ENCODE measurements around the gene PITX2. TPM values are rescaled to one million over a fixed set of nuclear protein-coding genes. Genes with fewer than 3 reads are reported as not detected.

The PITX2 gene
- total RNA-seq, 4 donors from 2014 or later, result 15.0 to 34.4 (median 24.5) TPM

GRCh38 chr4:110621328-110621812, 1.5 kb downstream of the PITX2 start:
- WGBS, 2 donors (ENCODE audit: low coverage in 1 of 2), result 27 to 30% methylated on average over 3 to 40 of the region's 40 CpGs
- TF ChIP-seq POLR2AphosphoS5 (IDR thresholded peaks at IDR 0.05), result no peak
- no peak for TF ChIP-seq EP300 (IDR thresholded peaks at IDR 0.05; ENCODE audit: low read depth)
- TF ChIP-seq CTCF (IDR thresholded peaks at IDR 0.05), result no peak
- no peak for TF ChIP-seq POLR2A (IDR thresholded peaks at IDR 0.05)
- H3K36me3 ChIP-seq, result no peaks in the 10 kb centered on the region
- DNase-seq, result no peak
- peaks cover 6 to 49% (median 32%) of the 10 kb centered on the region in 4 donors for H3K4me1 ChIP-seq
- peak overlapping the region in 1 of 4 donors; percentile 28 for H3K27ac ChIP-seq
- intact Hi-C loops (cut with DNase I; ENCODE audit: low total_unique reads) (no loop called here), in situ Hi-C loops (cut with MboI; ENCODE audit: low pct_ligation_motif_present in 1 of 4, low pct_unique_long_range_greater_than_20kb in 1 of 4, low sequenced_read_pairs in 3 of 4) (no loop called here)
- no peaks in the 10 kb centered on the region for H3K9me3 ChIP-seq
- H3K27me3 ChIP-seq, result peaks cover 100% of the 10 kb centered on the region
- peak overlapping the region in 3 of 4 donors; percentile 13 to 53 (median 19) for H3K4me3 ChIP-seq

GRCh38 chr4:110620691-110621327, 2.1 kb downstream of the PITX2 start:
- TF ChIP-seq POLR2A (IDR thresholded peaks at IDR 0.05), result peak; percentile 15
- TF ChIP-seq EP300 (IDR thresholded peaks at IDR 0.05; ENCODE audit: low read depth), result no peak
- no peak for TF ChIP-seq CTCF (IDR thresholded peaks at IDR 0.05)
- peak in 1 of 3 donors; percentile 44 for TF ChIP-seq POLR2AphosphoS5 (IDR thresholded peaks at IDR 0.05)
- intact Hi-C loops (cut with DNase I; ENCODE audit: low total_unique reads) (no loop called here), in situ Hi-C loops (cut with MboI; ENCODE audit: low pct_ligation_motif_present in 1 of 4, low pct_unique_long_range_greater_than_20kb in 1 of 4, low sequenced_read_pairs in 3 of 4) (no loop called here)
- DNase-seq, result peak; percentile 51
- Histone ChIP-seq H3K27ac (peak overlapping the region in 1 of 4 donors; percentile 28), H3K36me3 (no peaks in the 10 kb centered on the region), H3K4me1 (peaks cover 6 to 52% (median 32%) of the 10 kb centered on the region in 4 donors), H3K9me3 (no peaks in the 10 kb centered on the region), H3K27me3 (peaks cover 100% of the 10 kb centered on the region), H3K4me3 (peak overlapping the region in 2 of 4 donors; percentile 13 to 53)
- WGBS, 2 donors (ENCODE audit: low coverage in 1 of 2), result 27 to 52% methylated on average over 8 to 37 of the region's 37 CpGs

- in situ Hi-C loops (cut with MboI; ENCODE audit: low pct_ligation_motif_present in 1 of 4, low pct_unique_long_range_greater_than_20kb in 1 of 4, low sequenced_read_pairs in 3 of 4), result no loop called here
- no peaks in the 10 kb centered on the region for H3K9me3 ChIP-seq
- peak overlapping the region in 1 of 4 donors; percentile 53 for H3K4me3 ChIP-seq
- peaks cover 6 to 55% (median 32%) of the 10 kb centered on the region in 4 donors for H3K4me1 ChIP-seq
- H3K36me3 ChIP-seq, result no peaks in the 10 kb centered on the region
- DNase-seq, result no peak
- WGBS, 2 donors (ENCODE audit: low coverage in 1 of 2), result 31 to 45% methylated on average over 7 of the region's 7 CpGs
- intact Hi-C loops (cut with DNase I; ENCODE audit: low total_unique reads), result no loop called here
- peaks cover 100% of the 10 kb centered on the region for H3K27me3 ChIP-seq
- no peak for TF ChIP-seq POLR2AphosphoS5 (IDR thresholded peaks at IDR 0.05)
- TF ChIP-seq POLR2A (IDR thresholded peaks at IDR 0.05), result no peak
- no peak for TF ChIP-seq EP300 (IDR thresholded peaks at IDR 0.05; ENCODE audit: low read depth)
- no peak for TF ChIP-seq CTCF (IDR thresholded peaks at IDR 0.05)
- no peak overlapping the region for H3K27ac ChIP-seq
Observed at GRCh38 chr4:110620322-110620690, 2.6 kb downstream of the PITX2 start.

- TF ChIP-seq EP300 (IDR thresholded peaks at IDR 0.05; ENCODE audit: low read depth) (no peak), POLR2AphosphoS5 (IDR thresholded peaks at IDR 0.05) (no peak), POLR2A (IDR thresholded peaks at IDR 0.05) (no peak), CTCF (IDR thresholded peaks at IDR 0.05) (no peak)
- in situ Hi-C loops (cut with MboI; ENCODE audit: low pct_ligation_motif_present in 1 of 4, low pct_unique_long_range_greater_than_20kb in 1 of 4, low sequenced_read_pairs in 3 of 4) (no loop called here), intact Hi-C loops (cut with DNase I; ENCODE audit: low total_unique reads) (no loop called here)
- no peak for DNase-seq
- no peaks in the 10 kb centered on the region for H3K36me3 ChIP-seq
- no peak overlapping the region for H3K4me3 ChIP-seq
- no peak overlapping the region for H3K27ac ChIP-seq
- H3K4me1 ChIP-seq, result peaks cover 6 to 55% (median 32%) of the 10 kb centered on the region in 4 donors
- 37 to 46% methylated on average over 17 to 35 of the region's 35 CpGs for WGBS, 2 donors (ENCODE audit: low coverage in 1 of 2)
- H3K27me3 ChIP-seq, result peaks cover 100% of the 10 kb centered on the region
- no peaks in the 10 kb centered on the region for H3K9me3 ChIP-seq
Observed at GRCh38 chr4:110619463-110620247, 3.2 kb downstream of the PITX2 start.

Measured in transverse colon (tissue), 4 donors.